ENCODE results near the gene CCR6. TPM values are rescaled to one million over a fixed set of nuclear protein-coding genes. Genes with fewer than 3 reads are reported as not detected.

CCR6 gene
- total and polyA plus RNA-seq, 10 of the 15 experiments (the other 5 are each of a cell fraction or from before 2014, with no cell fraction given) = 2.2 to 7.6 (median 6.7) TPM

DNA sequence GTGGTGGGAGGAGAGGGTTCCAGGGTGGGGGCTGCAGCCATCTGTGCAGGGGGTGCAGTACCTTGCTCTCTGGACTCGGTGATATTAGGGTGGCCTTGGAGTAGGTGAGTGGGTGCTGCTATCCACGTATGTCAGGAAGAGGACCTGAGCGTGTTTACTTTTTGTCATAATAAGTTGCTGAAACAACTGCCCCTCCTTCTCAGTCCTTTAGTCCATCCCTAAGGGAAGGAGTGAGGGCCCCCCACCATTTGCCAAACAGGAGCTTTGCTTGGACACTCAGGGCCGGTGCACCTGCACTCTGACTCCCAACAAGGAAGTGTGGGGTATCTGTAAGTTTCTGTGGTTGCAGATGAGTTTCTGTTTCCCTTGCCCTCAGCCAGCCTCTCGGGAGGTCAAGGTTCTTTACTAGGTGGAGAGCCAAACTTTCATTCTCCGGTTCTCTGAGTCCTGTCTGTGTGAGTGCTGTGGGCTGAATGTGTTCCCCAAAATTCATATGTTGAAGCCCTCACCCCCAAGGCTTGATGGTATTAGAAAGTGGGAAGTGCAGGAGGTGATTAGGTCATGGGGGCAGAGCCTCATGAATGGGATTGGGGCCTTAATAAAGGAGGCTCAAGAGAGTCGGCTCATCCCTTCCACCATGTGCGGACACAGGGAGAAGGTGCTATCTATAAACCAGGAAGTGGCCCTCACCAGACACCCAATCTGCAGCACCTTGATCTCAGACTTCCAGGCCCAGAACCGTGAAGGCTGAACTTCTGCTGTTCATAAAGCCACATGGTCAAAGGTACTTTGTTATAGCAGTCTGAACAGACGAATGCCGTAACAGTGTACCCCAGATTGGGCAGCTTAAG lies 19.6 kb upstream of the CCR6 start (continued):
- TF ChIP-seq, protein P1, sequence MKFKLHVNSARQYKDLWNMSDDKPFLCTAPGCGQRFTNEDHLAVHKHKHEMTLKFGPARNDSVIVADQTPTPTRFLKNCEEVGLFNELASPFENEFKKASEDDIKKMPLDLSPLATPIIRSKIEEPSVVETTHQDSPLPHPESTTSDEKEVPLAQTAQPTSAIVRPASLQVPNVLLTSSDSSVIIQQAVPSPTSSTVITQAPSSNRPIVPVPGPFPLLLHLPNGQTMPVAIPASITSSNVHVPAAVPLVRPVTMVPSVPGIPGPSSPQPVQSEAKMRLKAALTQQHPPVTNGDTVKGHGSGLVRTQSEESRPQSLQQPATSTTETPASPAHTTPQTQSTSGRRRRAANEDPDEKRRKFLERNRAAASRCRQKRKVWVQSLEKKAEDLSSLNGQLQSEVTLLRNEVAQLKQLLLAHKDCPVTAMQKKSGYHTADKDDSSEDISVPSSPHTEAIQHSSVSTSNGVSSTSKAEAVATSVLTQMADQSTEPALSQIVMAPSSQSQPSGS (IDR thresholded peaks at IDR 0.05; ENCODE audit: low read length) = no peak; the same call in 1 of the 2 replicates
- TF ChIP-seq SREBF2 (IDR thresholded peaks at IDR 0.05; ENCODE audit: low read length) = no peak

DNA sequence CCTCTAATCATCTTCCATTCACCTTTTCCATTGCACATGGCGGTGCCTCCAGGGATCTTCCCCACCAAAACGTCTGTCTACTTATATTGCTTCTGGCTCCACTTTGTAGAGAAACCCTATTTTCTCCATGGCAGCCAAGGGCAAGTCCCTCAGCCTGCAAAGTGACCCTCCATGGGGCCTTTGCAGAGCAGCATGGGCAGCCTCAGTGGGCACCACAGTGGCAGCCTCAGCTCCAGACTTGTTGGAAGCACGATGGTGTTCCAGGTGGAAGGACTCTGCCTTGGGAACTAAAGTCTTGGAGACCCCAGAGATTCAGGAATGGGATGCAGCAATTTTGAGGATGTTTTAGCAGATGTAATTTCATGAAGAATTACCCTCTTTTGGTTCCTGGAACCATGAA lies 18.5 kb upstream of the CCR6 start:
- WGBS (ENCODE audit: insufficient coverage, insufficient replicate concordance, low lambda C conversion rate, missing lambda C conversion rate) = 77% methylated on average over 3 of the region's 3 CpGs
- in situ Hi-C loops (cut with MboI) = no loop called here
- Histone ChIP-seq H4K20me1 (ENCODE audit: control insufficient read depth, insufficient read depth) (no peaks in the 10 kb centered on the region), H2AFZ (ENCODE audit: control insufficient read depth, low read depth, low read length) (no peak overlapping the region), H3K79me2 (ENCODE audit: control insufficient read depth, insufficient read depth, low read length) (no peaks in the 10 kb centered on the region), H3K9me3 (replicated peaks; ENCODE audit: control insufficient read depth, insufficient read depth, low read length) (no peaks in the 10 kb centered on the region; the same call in 1 of the 3 replicates), H3K36me3 (ENCODE audit: control insufficient read depth in 2 of 2, insufficient read depth in 2 of 2, low read length in 1 of 2) (no peaks in the 10 kb centered on the region), H3K4me2 (ENCODE audit: control insufficient read depth, insufficient read depth) (no peak overlapping the region), H3K27ac (ENCODE audit: control insufficient read depth, insufficient read depth) (no peak overlapping the region), H3K9ac (ENCODE audit: control insufficient read depth, insufficient read depth, low read length) (no peak overlapping the region), H3K27me3 (replicated peaks in 1 of 2; ENCODE audit: control insufficient read depth in 2 of 2, insufficient read depth in 2 of 2, low read length in 1 of 2) (no peaks in the 10 kb centered on the region), H3K4me3 (no peak overlapping the region), H3K4me1 (ENCODE audit: control insufficient read depth, insufficient read depth, low read length) (peaks cover 20% of the 10 kb centered on the region)
- ChIA-PET SMC1A (ENCODE audit: uncharacterized antibody, unreplicated experiment) (interaction anchor here (1.3 kb wide), 1 partner anchor 10 kb away, joined by 3 read pairs; no protein-coding TSS in a partner anchor), CTCF (no interaction called here), POLR2A (interaction anchor here (1.0 to 2.4 kb wide), 2 partner anchors 11 to 20 kb away, joined by 5 to 12 read pairs; no protein-coding TSS in a partner anchor), RAD21 (ENCODE audit: unreplicated experiment) (interaction anchor here (1.1 kb wide), 1 partner anchor 9 kb away, joined by 3 read pairs; no protein-coding TSS in a partner anchor)
- intact Hi-C loops (cut with micrococcal nuclease; ENCODE audit: unreplicated experiment) = no loop called here
- DNase-seq (ENCODE audit: low read depth, low spot score) = no peak
- no peak for FAIRE-seq
- ATAC-seq = no peak
- BruUV-seq (replicated peaks) = no TSS peak
- TF ChIP-seq, protein P2, sequence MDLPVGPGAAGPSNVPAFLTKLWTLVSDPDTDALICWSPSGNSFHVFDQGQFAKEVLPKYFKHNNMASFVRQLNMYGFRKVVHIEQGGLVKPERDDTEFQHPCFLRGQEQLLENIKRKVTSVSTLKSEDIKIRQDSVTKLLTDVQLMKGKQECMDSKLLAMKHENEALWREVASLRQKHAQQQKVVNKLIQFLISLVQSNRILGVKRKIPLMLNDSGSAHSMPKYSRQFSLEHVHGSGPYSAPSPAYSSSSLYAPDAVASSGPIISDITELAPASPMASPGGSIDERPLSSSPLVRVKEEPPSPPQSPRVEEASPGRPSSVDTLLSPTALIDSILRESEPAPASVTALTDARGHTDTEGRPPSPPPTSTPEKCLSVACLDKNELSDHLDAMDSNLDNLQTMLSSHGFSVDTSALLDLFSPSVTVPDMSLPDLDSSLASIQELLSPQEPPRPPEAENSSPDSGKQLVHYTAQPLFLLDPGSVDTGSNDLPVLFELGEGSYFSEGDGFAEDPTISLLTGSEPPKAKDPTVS (IDR thresholded peaks at IDR 0.05; ENCODE audit: low read depth, low read length) = no peak
- TF ChIP-seq NRF1 (conservative IDR thresholded peaks at IDR 0.05; ENCODE audit: low read depth, low read length) = no peak
- TF ChIP-seq TAF1 (IDR thresholded peaks at IDR 0.05; ENCODE audit: borderline replicate concordance, low read depth, low read length) = no peak
- TF ChIP-seq CBX5 (IDR thresholded peaks at IDR 0.05; ENCODE audit: low read depth) = no peak
- TF ChIP-seq, protein P3, sequence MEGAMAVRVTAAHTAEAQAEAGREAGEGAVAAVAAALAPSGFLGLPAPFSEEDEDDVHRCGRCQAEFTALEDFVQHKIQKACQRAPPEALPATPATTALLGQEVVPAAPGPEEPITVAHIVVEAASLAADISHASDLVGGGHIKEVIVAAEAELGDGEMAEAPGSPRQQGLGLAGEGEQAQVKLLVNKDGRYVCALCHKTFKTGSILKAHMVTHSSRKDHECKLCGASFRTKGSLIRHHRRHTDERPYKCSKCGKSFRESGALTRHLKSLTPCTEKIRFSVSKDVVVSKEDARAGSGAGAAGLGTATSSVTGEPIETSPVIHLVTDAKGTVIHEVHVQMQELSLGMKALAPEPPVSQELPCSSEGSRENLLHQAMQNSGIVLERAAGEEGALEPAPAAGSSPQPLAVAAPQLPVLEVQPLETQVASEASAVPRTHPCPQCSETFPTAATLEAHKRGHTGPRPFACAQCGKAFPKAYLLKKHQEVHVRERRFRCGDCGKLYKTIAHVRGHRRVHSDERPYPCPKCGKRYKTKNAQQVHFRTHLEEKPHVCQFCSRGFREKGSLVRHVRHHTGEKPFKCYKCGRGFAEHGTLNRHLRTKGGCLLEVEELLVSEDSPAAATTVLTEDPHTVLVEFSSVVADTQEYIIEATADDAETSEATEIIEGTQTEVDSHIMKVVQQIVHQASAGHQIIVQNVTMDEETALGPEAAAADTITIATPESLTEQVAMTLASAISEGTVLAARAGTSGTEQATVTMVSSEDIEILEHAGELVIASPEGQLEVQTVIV (IDR thresholded peaks at IDR 0.05; ENCODE audit: borderline replicate concordance, partially characterized antibody) = no peak
- TF ChIP-seq, protein P4, sequence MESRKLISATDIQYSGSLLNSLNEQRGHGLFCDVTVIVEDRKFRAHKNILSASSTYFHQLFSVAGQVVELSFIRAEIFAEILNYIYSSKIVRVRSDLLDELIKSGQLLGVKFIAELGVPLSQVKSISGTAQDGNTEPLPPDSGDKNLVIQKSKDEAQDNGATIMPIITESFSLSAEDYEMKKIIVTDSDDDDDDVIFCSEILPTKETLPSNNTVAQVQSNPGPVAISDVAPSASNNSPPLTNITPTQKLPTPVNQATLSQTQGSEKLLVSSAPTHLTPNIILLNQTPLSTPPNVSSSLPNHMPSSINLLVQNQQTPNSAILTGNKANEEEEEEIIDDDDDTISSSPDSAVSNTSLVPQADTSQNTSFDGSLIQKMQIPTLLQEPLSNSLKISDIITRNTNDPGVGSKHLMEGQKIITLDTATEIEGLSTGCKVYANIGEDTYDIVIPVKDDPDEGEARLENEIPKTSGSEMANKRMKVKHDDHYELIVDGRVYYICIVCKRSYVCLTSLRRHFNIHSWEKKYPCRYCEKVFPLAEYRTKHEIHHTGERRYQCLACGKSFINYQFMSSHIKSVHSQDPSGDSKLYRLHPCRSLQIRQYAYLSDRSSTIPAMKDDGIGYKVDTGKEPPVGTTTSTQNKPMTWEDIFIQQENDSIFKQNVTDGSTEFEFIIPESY (IDR thresholded peaks at IDR 0.05) = no peak
- TF ChIP-seq ETV6 (conservative IDR thresholded peaks at IDR 0.05 in 1 of 2, IDR thresholded peaks at IDR 0.05 in 1 of 2; ENCODE audit: borderline replicate concordance in 1 of 2, low read depth in 1 of 2) = no peak
- no peak for TF ChIP-seq ATF7 (IDR thresholded peaks at IDR 0.05; ENCODE audit: low read depth)
- no peak for TF ChIP-seq HCFC1 (IDR thresholded peaks at IDR 0.05; ENCODE audit: low read length)
- no peak for TF ChIP-seq RFX5 (IDR thresholded peaks at IDR 0.05; ENCODE audit: low read depth, low read length)
- no peak for TF ChIP-seq TCF7 (IDR thresholded peaks at IDR 0.05; ENCODE audit: borderline replicate concordance)
- no peak for TF ChIP-seq RAD21 (IDR thresholded peaks at IDR 0.05; ENCODE audit: insufficient read depth, low read depth, low read length)

Measured in GM12878 (cell line).